GM23338 (cell line): Measurements from ENCODE around the gene EMILIN3. TPM values are rescaled to one million over a fixed set of nuclear protein-coding genes. Genes with fewer than 3 reads are reported as not detected.

Source experiments
- ATAC-seq: fragments of 200-7000 bp; cut with Tn5 transposase; 3 replicates; pipeline ENCODE4 v1.9.1; 2020
- DNase-seq: peaks from one replicate; pipeline ENCODE4 v3.0.0-alpha.2; 2015; ENCODE audit warnings: low spot score
- H2AFZ ChIP-seq: fragments of 200-600 bp; sonication (generic); 2 replicates; pipeline ENCODE4 v1.8.0; 2016; ENCODE audit warnings: antibody characterized with exemption, mild to moderate bottlenecking, moderate library complexity
- H3F3A ChIP-seq: fragments of 200-600 bp; sonication (generic); replicated peaks from 2 replicates; pipeline ENCODE4 v1.8.0; 2017; ENCODE audit warnings: antibody characterized with exemption, mixed run types, low read depth
- H3K27ac ChIP-seq: fragments of 200-600 bp; sonication (generic); 2 replicates; pipeline ENCODE4 v1.6.1; 2016; ENCODE audit warnings: low read depth
- H3K27me3 ChIP-seq: fragments of 200-600 bp; sonication (generic); 2 replicates; pipeline ENCODE4 v1.8.0; 2016; ENCODE audit warnings: mild to moderate bottlenecking, mixed run types, moderate library complexity; ENCODE audit not compliant: insufficient read depth
- H3K36me3 ChIP-seq: fragments of 200-600 bp; sonication (generic); 2 replicates; pipeline ENCODE4 v1.8.0; 2016; ENCODE audit warnings: mild to moderate bottlenecking; ENCODE audit not compliant: insufficient read depth
- H3K4me1 ChIP-seq: fragments of 200-600 bp; sonication (generic); 2 replicates; pipeline ENCODE4 v1.8.0; 2016; ENCODE audit warnings: mild to moderate bottlenecking, moderate library complexity; ENCODE audit not compliant: insufficient read depth
- H3K4me2 ChIP-seq: fragments of 200-600 bp; sonication (generic); 2 replicates; pipeline ENCODE4 v1.7.1; 2017; ENCODE audit warnings: mixed run types
- H3K4me3 ChIP-seq: fragments of 200-600 bp; sonication (generic); 2 replicates; pipeline ENCODE4 v1.6.1; 2016; ENCODE audit warnings: mixed run types
- H3K79me2 ChIP-seq: fragments of 200-600 bp; sonication (generic); replicated peaks from 2 replicates; pipeline ENCODE4 v1.8.0; 2017; ENCODE audit warnings: mild to moderate bottlenecking; ENCODE audit not compliant: insufficient read depth
- H3K9me2 ChIP-seq: fragments of 200-600 bp; sonication (generic); 2 replicates; pipeline ENCODE4 v1.8.0; 2017; ENCODE audit not compliant: insufficient read depth
- H4K20me1 ChIP-seq: fragments of 200-600 bp; sonication (generic); replicated peaks from 2 replicates; pipeline ENCODE4 v1.8.0; 2017; ENCODE audit warnings: mild to moderate bottlenecking; ENCODE audit not compliant: insufficient read depth
- H3K27ac Mint-ChIP-seq: 2 replicates; pipeline ENCODE4 v1.8.0; 2020; ENCODE audit warnings: inconsistent platforms, mild to moderate bottlenecking, moderate library complexity, mixed read lengths
- H3K27me3 Mint-ChIP-seq: 3 replicates; pipeline ENCODE4 v1.8.0; 2022; ENCODE audit warnings: low read depth, mild to moderate bottlenecking, moderate library complexity, mixed read lengths, inconsistent platforms; ENCODE audit not compliant: insufficient read depth, poor library complexity
- H3K36me3 Mint-ChIP-seq: 3 replicates; pipeline ENCODE4 v1.8.0; 2021; ENCODE audit warnings: low read depth, mild to moderate bottlenecking, inconsistent platforms, moderate library complexity, mixed read lengths
- H3K4me1 Mint-ChIP-seq: 3 replicates; pipeline ENCODE4 v1.8.0; 2020; ENCODE audit warnings: mild to moderate bottlenecking, inconsistent platforms, mixed read lengths
- H3K4me3 Mint-ChIP-seq: 3 replicates; pipeline ENCODE4 v1.8.0; 2021; ENCODE audit warnings: moderate library complexity, mild to moderate bottlenecking, inconsistent platforms, mixed read lengths
- H3K9me3 Mint-ChIP-seq: 3 replicates; pipeline ENCODE4 v1.8.0; 2020; ENCODE audit warnings: moderate library complexity, mild to moderate bottlenecking, inconsistent platforms, mixed read lengths
- CREB1 ChIP-seq: fragments of 250-450 bp; sonication (Bioruptor Pico); IDR thresholded peaks from 2 replicates; pipeline ENCODE4 v1.5.0; 2020; ENCODE audit warnings: low read depth, mild to moderate bottlenecking, moderate library complexity
- CTCF ChIP-seq, 2 experiments: fragments of 200-600 bp in 1 of 2; sonication (generic) in 1 of 2; conservative IDR thresholded peaks; 2 replicates each; pipeline versions ENCODE4 v1.5.1 to v1.6.1; 2016 to 2017; ENCODE audit warnings: antibody characterized with exemption in 2 of 2, low read depth in 2 of 2, mild to moderate bottlenecking in 2 of 2, moderate library complexity in 1 of 2
- ETS1 ChIP-seq: IDR thresholded peaks from 2 replicates; pipeline ENCODE4 v1.6.1; 2016; ENCODE audit warnings: antibody characterized with exemption
- EZH2phosphoT487 ChIP-seq: fragments of 200-600 bp; sonication (generic); IDR thresholded peaks from one replicate; pipeline ENCODE4 v1.8.1; 2018; ENCODE audit warnings: antibody characterized with exemption; ENCODE audit not compliant: unreplicated experiment
- POLR2AphosphoS5 ChIP-seq: IDR thresholded peaks from 2 replicates; pipeline ENCODE4 v1.6.1; 2016; ENCODE audit warnings: antibody characterized with exemption, low read depth
- REST ChIP-seq: IDR thresholded peaks from one replicate; pipeline ENCODE4 v1.6.1; 2018; ENCODE audit warnings: antibody characterized with exemption; ENCODE audit not compliant: unreplicated experiment
- ZNF114 ChIP-seq: fragments of 250-450 bp; sonication (Bioruptor Pico); IDR thresholded peaks from 2 replicates; pipeline ENCODE4 v1.5.0; 2020; ENCODE audit warnings: mild to moderate bottlenecking, moderate library complexity
- ZNF331 ChIP-seq: fragments of 250-450 bp; sonication (Bioruptor Pico); IDR thresholded peaks from 2 replicates; pipeline ENCODE4 v1.5.0; 2020; ENCODE audit warnings: low read depth, mild to moderate bottlenecking, moderate library complexity
- polyA plus RNA-seq: library from polyadenylated mRNA; unstranded; fragments of >200 nt; fragmentation: Nextera tagmentation; extraction: Ambion mirVana; gene quantifications from 2 replicates; pipeline ENCODE4 v1.2.1, GENCODE V29; 2016
- total RNA-seq: library from RNA; depleted of rRNA; stranded (reverse); fragments of >200 nt; shearing (Covaris generic); gene quantifications from 2 replicates; pipeline ENCODE4 v1.2.3, GENCODE V29; 2014

The EMILIN3 gene
- total and polyA plus RNA-seq, 2 experiments from 2014 or later = 0.53 to 6.6 TPM

GRCh38 chr20:41320976-41321375 is 45.6 kb downstream of the EMILIN3 start (continued):
- TF ChIP-seq REST (no peak), ZNF114 (CRISPR knock-in tag) (no peak), ETS1 (no peak), CREB1 (CRISPR knock-in tag) (no peak), ZNF331 (CRISPR knock-in tag) (no peak), POLR2AphosphoS5 (no peak)

GRCh38 chr20:41320441-41320840 is 46.2 kb downstream of the EMILIN3 start:
- Histone ChIP-seq H3K4me3 (no peak overlapping the region), H3K9me2 (no peaks in the 10 kb centered on the region), H3F3A (no peaks in the 10 kb centered on the region), H2AFZ (no peak overlapping the region), H3K4me1 (peaks cover 2% of the 10 kb centered on the region; the same call in 1 of the 2 replicates), H3K4me2 (no peak overlapping the region), H3K36me3 (no peaks in the 10 kb centered on the region), H3K27me3 (no peaks in the 10 kb centered on the region; the same call in 1 of the 2 replicates), H4K20me1 (no peaks in the 10 kb centered on the region), H3K27ac (no peak overlapping the region), H3K79me2 (no peaks in the 10 kb centered on the region)
- H3K9me3 Mint-ChIP-seq = no peaks in the 10 kb centered on the region; the same call in 1 of the 3 replicates
- no peak overlapping the region for H3K4me3 Mint-ChIP-seq
- H3K36me3 Mint-ChIP-seq = no peaks in the 10 kb centered on the region; the same call in 2 of the 3 replicates
- H3K4me1 Mint-ChIP-seq = peaks cover 8% of the 10 kb centered on the region
- ATAC-seq (no peak), DNase-seq (no peak)
- peaks cover 5% of the 10 kb centered on the region for H3K27me3 Mint-ChIP-seq
- no peak overlapping the region for H3K27ac Mint-ChIP-seq
- TF ChIP-seq CTCF (conservative IDR thresholded peaks at IDR 0.05; ENCODE audit: low read depth in 2 of 2) = no peak
- no peak for TF ChIP-seq EZH2phosphoT487
- no peak for TF ChIP-seq ZNF114 (CRISPR knock-in tag)
- TF ChIP-seq REST = no peak
- TF ChIP-seq ETS1 = no peak
- TF ChIP-seq CREB1 (CRISPR knock-in tag) = no peak
